Tibial artery (tissue), 4 donors: ENCODE results near the gene SLC5A2.

Experiments
- DNase-seq, 2 donors: peaks; one replicate each; pipeline ENCODE4 v3.0.0-alpha.2; 2019
- H3K27ac ChIP-seq, 2 donors: fragments of 200-600 bp; sonication (generic) in 1 of 2; 1 replicate in 1 of 2; 2 replicates in 1 of 2; pipeline ENCODE4 v1.5.1; 2018 to 2019; ENCODE audit warnings: mild to moderate bottlenecking in 1 of 2
- H3K27me3 ChIP-seq, 2 donors: fragments of 200-600 bp; sonication (generic) in 1 of 2; one replicate each; pipeline versions ENCODE4 v1.5.1 to v1.6.0; 2016 to 2019
- H3K36me3 ChIP-seq, 3 donors: fragments of 200-600 bp; sonication (generic) in 2 of 3; one replicate each; pipeline ENCODE4 v1.5.1; 2016 to 2019; ENCODE audit warnings: mild to moderate bottlenecking in 2 of 3
- H3K4me1 ChIP-seq, 4 donors: fragments of 200-600 bp; sonication (generic) in 2 of 4; 1 replicate in 3 of 4; 2 replicates in 1 of 4; pipeline ENCODE4 v1.5.1; 2016 to 2019
- H3K4me3 ChIP-seq, 2 donors: fragments of 200-600 bp; sonication (generic) in 1 of 2; 1 replicate in 1 of 2; 2 replicates in 1 of 2; pipeline ENCODE4 v1.5.1; 2018 to 2019; ENCODE audit warnings: mild to moderate bottlenecking in 2 of 2
- H3K9me3 ChIP-seq, 3 donors: fragments of 200-600 bp; sonication (generic) in 1 of 3; one replicate each; pipeline ENCODE4 v1.5.1; 2016 to 2019
- intact Hi-C: fragments of 100-400 bp; cut with DNase I; formaldehyde crosslinking; loops from one replicate; pipeline ENCODE4 v1.15.0; 2023; ENCODE audit warnings: low total_unique reads
- TF ChIP-seq, protein P1 (sequence below), 2 experiments: fragments of 200-600 bp in 1 of 2; fragments of 450-650 bp in 1 of 2; IDR thresholded peaks; one replicate each; pipeline ENCODE4 v1.5.1; 2017 to 2019; ENCODE audit warnings: antibody characterized with exemption in 2 of 2, mild to moderate bottlenecking in 1 of 2, moderate library complexity in 1 of 2

Gene SLC5A2

DNA sequence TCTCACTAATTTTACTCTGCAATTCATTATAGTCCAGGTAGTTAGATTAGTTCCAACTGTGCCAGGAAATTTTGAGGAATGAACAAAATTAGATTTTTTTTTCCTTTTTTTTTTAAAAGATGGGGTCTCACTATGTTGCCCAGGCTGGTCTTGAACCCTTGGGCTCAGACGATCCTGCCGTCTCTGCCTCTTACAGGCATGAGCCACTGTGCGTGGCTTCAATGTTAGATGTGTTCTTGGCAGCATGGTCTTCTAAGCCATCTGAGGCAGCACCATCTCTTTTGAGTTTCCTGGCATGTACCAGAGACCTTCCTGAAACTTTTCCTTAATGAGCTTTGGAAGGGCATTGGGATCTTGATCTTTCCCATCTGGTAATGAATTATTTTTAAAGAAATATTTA, 42.2 kb downstream of the SLC5A2 start:
- Histone ChIP-seq H3K36me3 (no peaks in the 10 kb centered on the region), H3K27me3 (peaks cover 0 to 21% of the 10 kb centered on the region in 2 donors), H3K27ac (no peak overlapping the region), H3K4me1 (peaks cover 0 to 19% (median 16%) of the 10 kb centered on the region in 4 donors), H3K4me3 (no peak overlapping the region), H3K9me3 (no peaks in the 10 kb centered on the region)
- TF ChIP-seq, protein P1, sequence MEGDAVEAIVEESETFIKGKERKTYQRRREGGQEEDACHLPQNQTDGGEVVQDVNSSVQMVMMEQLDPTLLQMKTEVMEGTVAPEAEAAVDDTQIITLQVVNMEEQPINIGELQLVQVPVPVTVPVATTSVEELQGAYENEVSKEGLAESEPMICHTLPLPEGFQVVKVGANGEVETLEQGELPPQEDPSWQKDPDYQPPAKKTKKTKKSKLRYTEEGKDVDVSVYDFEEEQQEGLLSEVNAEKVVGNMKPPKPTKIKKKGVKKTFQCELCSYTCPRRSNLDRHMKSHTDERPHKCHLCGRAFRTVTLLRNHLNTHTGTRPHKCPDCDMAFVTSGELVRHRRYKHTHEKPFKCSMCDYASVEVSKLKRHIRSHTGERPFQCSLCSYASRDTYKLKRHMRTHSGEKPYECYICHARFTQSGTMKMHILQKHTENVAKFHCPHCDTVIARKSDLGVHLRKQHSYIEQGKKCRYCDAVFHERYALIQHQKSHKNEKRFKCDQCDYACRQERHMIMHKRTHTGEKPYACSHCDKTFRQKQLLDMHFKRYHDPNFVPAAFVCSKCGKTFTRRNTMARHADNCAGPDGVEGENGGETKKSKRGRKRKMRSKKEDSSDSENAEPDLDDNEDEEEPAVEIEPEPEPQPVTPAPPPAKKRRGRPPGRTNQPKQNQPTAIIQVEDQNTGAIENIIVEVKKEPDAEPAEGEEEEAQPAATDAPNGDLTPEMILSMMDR (IDR thresholded peaks at IDR 0.05) = no peak
- no peak for DNase-seq
- intact Hi-C loops = no loop called here

DNA sequence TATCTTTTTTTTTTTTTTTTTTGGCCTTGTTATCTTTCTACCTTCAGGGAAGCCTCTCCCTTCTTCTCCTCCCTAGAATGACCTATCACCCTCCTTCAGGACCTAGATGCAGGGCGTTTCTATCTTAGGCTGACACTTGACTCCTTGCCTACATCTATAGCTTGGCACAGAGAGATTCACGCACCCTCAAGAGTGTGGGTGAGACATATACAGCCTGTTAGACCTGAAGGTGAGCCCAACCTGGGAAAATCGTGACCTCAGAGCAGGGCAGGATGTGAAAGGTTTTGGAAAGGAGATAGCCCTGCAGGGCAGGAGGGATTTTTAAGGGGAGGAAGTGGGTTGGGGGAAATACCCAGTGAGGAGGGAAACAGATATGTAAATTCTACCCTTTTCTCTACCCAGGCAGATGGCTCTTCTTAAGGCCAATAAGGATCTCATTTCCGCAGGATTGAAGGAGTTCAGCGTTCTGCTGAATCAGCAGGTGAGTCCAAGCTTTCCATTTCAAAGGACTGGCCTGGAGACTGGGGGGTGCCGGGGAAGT, 44.9 kb downstream of the SLC5A2 start, which contains the start of gene AHSP:
AHSP (plus strand) TSS at position 167 of the 541 bp plus-strand sequence; CDS start at position 407, 240 bp downstream.
- Histone ChIP-seq H3K9me3 (no peaks in the 10 kb centered on the region), H3K4me3 (peak within 1 kb of the TSS; percentile 42 to 51), H3K27me3 (peaks cover 0 to 22% of the 10 kb centered on the region in 2 donors), H3K27ac (no peak within 1 kb of the TSS), H3K36me3 (no peaks in the 10 kb centered on the region), H3K4me1 (peaks cover 0 to 20% (median 16%) of the 10 kb centered on the region in 4 donors)
- intact Hi-C loops = no loop called here
- TF ChIP-seq, protein P1 (IDR thresholded peaks at IDR 0.05) = no peak
- DNase-seq = no peak

DNA sequence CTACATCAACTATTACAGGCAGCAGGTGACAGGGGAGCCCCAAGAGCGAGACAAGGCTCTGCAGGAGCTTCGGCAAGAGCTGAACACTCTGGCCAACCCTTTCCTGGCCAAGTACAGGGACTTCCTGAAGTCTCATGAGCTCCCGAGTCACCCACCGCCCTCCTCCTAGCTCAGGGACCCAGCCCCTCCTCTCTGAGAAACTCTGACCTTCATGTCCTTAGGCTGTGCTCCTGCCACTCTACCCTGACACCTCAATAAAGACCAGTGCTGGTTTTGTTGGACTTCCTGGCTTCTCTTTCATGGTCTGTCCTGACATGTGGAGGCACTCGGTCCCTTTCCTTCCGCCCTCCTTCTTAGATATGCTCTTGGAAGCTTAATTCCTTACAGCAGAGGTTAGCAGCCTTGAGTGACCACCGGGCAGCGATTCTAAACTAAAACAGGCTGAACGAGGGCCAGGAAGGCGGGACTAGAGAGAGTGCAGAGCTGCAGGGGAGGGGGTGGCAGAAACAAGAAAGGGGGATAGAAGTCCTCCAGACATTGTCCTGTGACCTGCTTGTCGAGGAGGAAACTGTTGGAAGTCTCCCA, 45.7 kb downstream of the SLC5A2 start:
- TF ChIP-seq, protein P1 (IDR thresholded peaks at IDR 0.05) = no peak
- Histone ChIP-seq H3K27me3 (peaks cover 0 to 26% of the 10 kb centered on the region in 2 donors), H3K9me3 (no peaks in the 10 kb centered on the region), H3K36me3 (no peaks in the 10 kb centered on the region), H3K4me3 (peak overlapping the region; percentile 42 to 51), H3K4me1 (peaks cover 0 to 20% (median 16%) of the 10 kb centered on the region in 4 donors), H3K27ac (no peak overlapping the region)
- no peak for DNase-seq
- intact Hi-C loops = no loop called here

DNA sequence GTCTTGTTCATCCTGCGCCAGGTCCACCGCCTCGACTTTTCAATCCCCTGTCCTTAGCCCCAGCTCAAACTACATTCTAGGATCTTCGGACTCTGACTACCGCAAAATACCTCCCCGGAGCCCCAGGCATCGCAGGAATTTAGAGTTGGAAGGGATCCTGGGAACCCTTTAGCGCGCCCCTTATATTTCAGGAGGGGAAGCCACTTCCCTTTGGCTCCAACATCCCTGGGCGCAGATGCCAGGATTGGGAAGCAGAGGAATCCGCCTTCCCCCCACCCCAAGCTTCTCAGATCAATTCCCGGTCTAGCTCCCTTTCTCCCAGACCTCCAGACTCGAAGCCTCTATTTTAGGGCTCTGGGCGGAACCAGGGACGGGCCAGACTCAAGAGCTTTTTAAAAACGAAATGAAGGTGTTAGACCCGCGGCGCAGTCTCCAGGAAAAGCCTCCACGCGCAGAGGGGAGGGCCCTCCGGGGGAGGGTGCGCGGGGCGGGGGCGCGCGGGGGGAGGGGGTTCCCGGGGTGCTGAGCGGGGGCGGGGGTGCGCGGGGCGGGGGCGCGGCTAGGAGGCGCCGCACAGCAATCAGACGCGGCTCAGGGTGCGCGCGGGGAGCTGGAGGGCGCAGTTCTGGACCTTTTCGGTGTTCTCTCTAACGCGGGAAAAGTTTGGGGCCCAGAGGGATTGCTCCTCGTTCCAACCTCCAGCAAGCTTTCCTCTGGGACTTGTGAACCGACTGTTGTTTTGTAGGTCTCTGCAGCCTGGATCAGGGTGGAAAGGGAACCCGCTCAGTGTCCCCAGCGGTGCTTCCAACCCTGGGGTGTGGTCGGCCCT, 46.4 kb downstream of the SLC5A2 start:
- peak overlapping the region; percentile 42 to 51 for H3K4me3 ChIP-seq
- intact Hi-C loops = no loop called here
- H3K4me1 ChIP-seq = peaks cover 0 to 20% (median 16%) of the 10 kb centered on the region in 4 donors
- DNase-seq = no peak
- peaks cover 0 to 30% of the 10 kb centered on the region in 2 donors for H3K27me3 ChIP-seq
- TF ChIP-seq, protein P1 (IDR thresholded peaks at IDR 0.05) = no peak
- H3K36me3 ChIP-seq = no peaks in the 10 kb centered on the region
- no peak overlapping the region for H3K27ac ChIP-seq
- H3K9me3 ChIP-seq = no peaks in the 10 kb centered on the region

DNA sequence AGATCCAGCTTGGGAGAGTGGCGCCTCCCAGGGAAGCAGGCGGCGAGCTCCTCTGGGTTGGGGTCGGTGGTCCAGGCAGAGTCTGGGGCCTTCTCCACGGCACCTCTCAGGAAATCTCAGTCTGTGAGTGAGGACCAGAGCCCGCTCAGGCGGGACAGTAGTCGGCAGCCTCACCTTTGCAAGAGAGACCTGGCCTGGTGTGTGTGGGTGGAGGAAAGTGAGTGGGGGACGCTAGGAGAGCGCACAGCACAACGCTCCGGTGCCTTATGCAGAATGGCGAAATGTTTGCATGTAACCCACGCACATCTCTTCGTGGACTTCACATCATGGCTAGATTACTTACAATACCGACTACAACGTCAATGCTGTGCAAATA, 47.0 kb downstream of the SLC5A2 start:
- H3K9me3 ChIP-seq = no peaks in the 10 kb centered on the region
- H3K4me1 ChIP-seq = peaks cover 0 to 20% (median 16%) of the 10 kb centered on the region in 4 donors
- peak overlapping the region; percentile 42 to 51 for H3K4me3 ChIP-seq

More for the DNA sequence above, 47.0 kb downstream of the SLC5A2 start:
- intact Hi-C loops = no loop called here
- H3K27ac ChIP-seq = no peak overlapping the region
- TF ChIP-seq, protein P1 (IDR thresholded peaks at IDR 0.05) = no peak
- peaks cover 0 to 33% of the 10 kb centered on the region in 2 donors for H3K27me3 ChIP-seq
- H3K36me3 ChIP-seq = no peaks in the 10 kb centered on the region
- no peak for DNase-seq
